NCI-H2107 (cell line): ENCODE results near the gene DLGAP1.

ENCODE experiments used
- DNase-seq: peaks from one replicate; lab custom pipeline; 2025; lab: John Stamatoyannopoulos, UW

DLGAP1 gene

GRCh38 chr18:3689986-3690763, 764.9 kb downstream of the DLGAP1 start:
- DNase-seq, result no peak

DNA sequence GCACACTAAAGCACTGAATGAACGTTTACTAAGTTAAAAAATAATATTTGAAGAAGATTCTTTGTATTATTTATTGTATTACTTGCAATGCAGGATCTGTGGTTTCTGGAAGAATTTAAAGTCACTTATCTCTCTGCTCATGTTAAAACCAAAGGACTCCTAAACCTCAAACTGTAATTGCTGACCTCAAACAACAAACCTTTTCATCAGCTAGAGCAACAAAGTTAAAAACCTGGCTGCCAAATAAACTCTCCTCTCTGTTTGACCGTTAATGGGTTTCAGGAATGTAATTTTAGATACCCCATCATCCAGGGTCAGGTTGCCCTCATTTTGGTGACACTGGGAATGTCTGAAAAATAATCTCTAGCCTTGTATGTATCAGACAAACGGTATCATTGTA, 766.0 kb downstream of the DLGAP1 start:
- DNase-seq, result no peak

GRCh38 chr18:3688690-3689089, 766.4 kb downstream of the DLGAP1 start:
- no peak for DNase-seq

DNA sequence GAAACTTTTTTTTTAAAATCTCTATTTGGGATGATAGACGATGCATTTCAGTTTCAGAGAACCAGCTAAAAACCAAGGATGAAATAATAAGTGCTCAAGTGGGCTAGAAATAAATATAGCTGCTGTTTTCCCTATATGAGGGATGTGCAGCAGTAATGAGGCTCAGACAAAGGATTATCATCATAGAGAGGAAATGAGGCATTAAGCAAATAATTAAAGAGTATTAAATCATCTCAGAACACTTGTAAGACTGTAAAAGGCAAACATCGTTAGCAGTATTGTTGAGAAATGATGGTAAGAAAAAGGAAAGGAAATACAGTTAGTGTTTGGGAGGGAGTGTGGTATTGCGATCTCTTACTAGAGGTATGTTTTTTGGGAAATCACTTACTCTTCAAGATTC, 771.6 kb downstream of the DLGAP1 start:
- DNase-seq, result no peak

DNA sequence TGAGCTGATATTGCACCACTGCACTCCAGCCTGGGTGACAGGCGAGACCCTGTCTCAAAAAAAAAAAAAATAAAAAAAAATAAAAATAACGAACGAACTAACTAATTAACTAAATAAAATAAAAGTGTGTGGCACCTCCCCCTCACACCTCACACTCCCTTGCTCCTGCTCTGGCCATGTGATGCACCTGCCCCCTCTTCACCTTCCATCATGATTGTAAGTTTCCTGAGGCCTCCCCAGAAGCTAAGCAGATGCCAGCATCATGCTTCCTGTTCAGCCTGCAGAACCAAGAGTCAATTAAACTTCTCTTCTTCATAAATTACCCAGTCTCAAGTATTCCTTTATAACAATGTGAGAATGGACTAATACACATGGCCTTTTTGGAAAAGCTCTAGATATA, 773.0 kb downstream of the DLGAP1 start:
- DNase-seq, result no peak

DNA sequence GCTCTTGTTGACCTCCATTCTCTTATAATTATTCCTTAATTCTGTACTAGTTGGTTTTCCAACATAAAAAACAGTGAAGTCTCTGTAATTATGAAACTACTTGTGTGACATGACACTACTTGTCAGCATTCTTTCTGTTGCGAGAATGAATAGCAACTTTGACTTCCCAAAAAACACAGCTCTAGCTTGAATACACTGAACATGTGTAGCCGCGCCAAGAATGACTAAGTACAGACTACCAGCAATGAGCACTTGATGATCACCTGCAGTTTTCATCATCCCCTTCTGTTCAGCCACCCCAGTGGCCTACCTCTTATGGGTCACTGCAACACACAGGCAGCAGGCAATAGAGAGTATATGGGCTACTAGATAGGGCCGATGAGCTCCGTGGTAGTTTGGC, 775.9 kb downstream of the DLGAP1 start:
- no peak for DNase-seq

GRCh38 chr18:3675994-3676393, 779.1 kb downstream of the DLGAP1 start:
- DNase-seq, result no peak

- no peak for DNase-seq
These were observed 779.7 kb downstream of the DLGAP1 start for GRCh38 chr18:3675446-3675845.

DNA sequence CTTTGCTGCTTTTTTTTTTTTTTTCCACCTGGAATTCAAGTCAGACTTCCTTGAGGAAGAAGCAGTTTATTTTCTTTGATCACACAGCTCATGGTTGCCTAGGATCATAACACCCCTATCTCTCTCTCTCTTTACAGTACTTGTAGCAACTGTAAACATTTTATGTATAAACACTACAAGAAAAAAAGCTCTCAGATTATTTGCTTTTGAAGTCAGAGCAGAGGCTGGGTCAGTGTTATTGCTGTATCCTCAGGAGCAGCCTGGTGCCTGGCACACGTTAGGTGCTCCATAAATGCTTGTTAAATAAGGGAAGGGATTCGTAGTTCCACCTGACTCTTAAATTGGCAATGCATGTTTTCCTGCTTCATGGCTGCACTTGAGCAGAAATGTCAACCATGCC, 783.9 kb downstream of the DLGAP1 start:
- DNase-seq, result no peak

DNA sequence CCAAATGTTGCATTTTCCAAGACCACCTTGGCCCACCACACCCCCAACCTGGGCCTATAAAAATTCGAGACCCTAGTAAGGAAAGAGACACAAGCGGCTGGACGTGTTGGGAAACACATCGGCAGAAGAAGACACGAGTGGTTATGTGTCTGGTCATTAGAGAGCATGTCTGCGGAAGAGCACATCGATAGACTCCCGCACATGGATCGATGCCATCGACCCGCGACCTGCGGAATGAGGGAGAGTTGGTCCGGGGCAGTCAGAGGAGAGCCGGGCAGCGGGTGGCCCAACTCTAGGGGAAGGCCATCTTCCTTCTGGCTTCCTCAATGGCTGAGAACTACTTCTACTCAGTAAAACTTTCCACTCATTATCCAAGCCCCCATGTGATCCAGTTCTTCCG, 785.7 kb downstream of the DLGAP1 start:
- no peak for DNase-seq

DNA sequence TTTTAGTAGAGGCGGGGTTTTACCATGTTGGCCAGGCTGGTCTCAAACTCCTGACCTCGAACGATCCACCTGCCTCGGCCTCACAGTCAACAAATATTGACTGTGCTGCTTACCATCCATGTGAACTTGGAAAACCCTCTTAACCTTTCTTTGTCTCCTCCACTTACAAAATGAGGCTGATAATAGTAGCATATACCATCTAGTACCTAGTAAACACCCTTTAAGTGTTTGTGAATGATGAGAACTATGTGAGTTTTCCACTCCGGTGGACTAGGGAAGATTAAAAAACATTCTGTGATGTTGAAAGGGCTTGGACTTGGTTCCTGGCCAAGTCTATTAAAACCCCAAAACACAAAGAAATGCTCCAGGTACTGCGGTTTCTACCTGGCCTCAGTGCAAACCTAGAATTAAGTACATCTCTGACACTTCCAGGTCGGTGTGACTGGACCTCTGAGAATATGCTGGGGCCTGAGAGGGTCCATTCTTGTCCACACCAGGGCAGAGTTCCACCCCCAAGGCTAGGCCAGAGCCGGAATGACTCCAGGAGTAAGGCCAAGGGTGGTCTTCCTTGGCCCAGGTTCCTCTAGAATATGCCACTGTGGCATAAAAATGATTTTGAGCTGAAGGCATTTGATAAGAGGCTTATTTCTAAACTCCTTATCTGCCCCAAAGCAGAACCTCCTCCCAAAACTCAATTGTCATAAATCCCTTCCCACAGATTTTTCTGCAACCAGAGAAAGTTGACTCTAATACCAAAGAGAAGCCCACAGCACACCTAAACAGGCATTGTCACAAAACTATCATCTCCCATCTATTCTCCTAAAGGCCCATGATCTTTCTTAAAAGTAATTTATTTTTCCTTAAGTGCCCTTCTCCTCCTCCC, 787.6 kb downstream of the DLGAP1 start:
- DNase-seq, result no peak

GRCh38 chr18:3666526-3667254, 788.4 kb downstream of the DLGAP1 start:
- no peak for DNase-seq

- DNase-seq, result peak; percentile 75
These were observed 789.2 kb downstream of the DLGAP1 start for GRCh38 chr18:3665780-3666525.

DNA sequence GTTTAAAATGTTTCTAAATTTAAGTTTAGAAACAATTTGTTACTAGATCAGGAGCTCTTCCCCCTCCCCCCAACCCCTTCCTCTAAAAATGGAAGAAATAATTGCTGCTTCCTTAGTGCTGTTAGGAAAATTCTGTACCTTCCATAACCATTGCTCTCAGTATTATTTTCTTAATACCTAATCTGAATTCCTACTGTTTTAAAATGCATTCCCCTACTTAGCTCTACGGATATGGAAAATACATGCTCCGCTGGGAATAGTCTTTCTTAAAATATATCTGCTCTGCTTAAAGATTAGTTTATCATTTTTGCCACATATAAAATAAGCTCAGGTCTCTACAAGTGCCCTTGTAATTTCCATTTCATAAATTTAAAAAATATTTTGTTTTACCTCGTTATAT, 789.9 kb downstream of the DLGAP1 start:
- DNase-seq, result no peak

DNA sequence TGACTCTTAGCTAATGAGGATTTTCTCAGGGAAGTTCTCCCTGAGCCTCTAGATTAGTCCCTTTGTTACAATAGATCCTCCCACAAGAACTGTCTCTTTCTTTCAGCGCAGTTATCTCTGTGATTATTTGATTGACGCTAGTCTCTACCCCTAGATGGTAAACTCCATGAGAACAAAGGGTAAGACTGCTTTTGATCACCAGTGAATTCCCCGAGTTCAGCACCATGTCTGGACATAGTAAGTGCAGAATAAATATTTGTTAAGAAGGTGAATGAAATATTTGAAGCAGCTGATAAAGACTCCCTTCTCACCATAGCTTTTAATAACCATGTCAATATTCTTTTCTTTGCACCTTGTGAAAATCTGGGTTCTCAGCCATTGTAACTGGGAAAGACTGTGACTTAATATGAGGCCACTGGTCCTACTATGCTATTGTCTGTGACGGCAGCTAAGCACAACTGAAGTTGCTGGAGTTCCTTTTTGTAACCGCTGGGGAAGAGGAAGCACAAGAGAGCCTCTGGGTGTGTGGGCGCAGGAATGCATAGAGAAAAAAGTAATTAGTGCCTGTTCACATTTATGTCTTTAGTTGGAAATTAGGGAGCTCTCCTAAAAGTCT, 790.4 kb downstream of the DLGAP1 start:
- no peak for DNase-seq

GRCh38 chr18:3663870-3664512, 791.1 kb downstream of the DLGAP1 start:
- no peak for DNase-seq

DNA sequence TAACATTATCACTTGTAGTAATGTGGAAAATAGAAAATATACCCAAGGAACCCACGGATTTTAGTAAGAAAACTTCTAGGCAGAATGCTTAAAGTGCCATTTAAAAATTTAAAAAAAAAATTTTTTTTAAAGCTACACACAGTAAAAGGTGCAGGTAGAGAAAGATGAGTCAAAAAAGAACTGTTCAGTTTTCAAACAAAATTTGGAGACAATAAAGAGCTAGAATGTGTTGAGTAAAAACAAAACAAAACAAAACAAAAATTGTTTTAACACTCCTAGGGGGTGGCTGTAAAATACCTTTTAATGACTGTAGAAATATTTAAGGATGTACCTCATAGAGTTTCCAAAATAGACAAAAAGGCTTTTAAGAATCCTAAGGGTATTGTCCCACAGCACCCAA, 793.1 kb downstream of the DLGAP1 start:
- DNase-seq, result no peak

GRCh38 chr18:3660739-3661515, 794.2 kb downstream of the DLGAP1 start:
- DNase-seq, result no peak

DNA sequence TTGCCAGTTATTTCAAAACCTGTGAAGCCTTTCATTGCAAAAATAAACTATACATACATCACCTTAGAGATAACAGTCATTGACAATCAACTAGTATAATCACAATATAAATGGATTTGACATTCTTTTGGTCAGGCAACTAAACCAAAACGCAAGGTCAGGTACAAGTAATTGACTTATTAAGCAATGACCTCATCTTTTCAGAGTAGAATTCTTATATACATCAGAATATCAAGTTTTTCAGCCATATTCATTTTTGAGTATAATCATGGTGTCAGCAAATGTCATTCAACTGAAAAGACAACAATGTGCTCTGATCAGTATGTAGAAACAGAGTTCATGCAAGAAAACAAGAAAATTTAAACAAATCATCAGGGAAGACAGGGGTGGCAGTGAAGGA, 796.6 kb downstream of the DLGAP1 start:
- DNase-seq, result no peak
